GM18870 (cell line): ENCODE data around the gene FGF5.
"Not testable (repeated sequence)": the region's sequence is repeated elsewhere in the genome, so short reads cannot be mapped to it uniquely, and the experiment has no call there.

Source experiments
- ATAC-seq: cut with Tn5 transposase; IDR thresholded peaks from one replicate; pipeline ENCODE4 v1.9.1; 2021; ENCODE audit warnings: moderate library complexity; ENCODE audit not compliant: unreplicated experiment

The FGF5 gene

GRCh38 chr4:80290665-80291064, 24.2 kb downstream of the FGF5 start:
- ATAC-seq: not testable (repeated sequence)

DNA sequence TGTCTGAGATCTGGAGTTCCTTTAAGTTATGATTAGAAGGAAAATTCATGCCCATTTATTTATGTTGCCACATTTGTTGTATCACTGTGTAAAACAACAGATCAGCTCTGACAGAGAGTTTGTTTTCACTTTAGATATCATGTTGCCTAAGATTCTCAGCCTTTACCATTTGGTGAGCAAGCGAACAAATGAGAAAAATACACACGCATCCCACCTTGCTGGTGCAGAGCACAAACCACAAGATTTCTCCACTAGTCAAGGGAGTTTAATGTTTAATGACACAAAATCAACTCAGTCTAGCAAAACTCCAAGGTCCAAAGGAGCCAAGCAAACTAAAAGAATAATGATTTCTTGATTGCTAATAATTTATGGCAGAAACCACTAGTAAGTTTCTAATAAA, 27.7 kb downstream of the FGF5 start:
- no peak for ATAC-seq

- no peak for ATAC-seq
These were observed 28.9 kb downstream of the FGF5 start for GRCh38 chr4:80295336-80295735.

GRCh38 chr4:80295826-80296225, 29.4 kb downstream of the FGF5 start:
- ATAC-seq: no peak

DNA sequence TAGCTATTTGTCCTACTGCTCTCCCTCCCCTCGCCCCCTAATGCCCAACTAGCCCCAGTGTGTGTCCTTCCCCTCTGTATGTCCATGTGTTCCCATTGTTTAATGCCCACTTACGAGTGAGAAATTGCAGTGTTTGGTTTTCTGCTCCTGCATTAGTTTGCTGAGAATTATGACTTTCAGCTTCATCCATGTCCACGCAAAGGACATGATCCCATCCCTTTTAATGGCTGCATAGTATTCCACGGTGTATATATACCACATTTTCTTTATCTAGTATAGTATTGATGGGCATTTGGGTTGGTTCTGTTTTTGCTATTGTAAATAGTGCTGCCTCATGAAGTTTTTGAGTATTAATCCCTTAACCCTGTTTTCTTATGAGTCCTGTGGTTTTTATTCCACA, 35.4 kb downstream of the FGF5 start:
- ATAC-seq: no peak

DNA sequence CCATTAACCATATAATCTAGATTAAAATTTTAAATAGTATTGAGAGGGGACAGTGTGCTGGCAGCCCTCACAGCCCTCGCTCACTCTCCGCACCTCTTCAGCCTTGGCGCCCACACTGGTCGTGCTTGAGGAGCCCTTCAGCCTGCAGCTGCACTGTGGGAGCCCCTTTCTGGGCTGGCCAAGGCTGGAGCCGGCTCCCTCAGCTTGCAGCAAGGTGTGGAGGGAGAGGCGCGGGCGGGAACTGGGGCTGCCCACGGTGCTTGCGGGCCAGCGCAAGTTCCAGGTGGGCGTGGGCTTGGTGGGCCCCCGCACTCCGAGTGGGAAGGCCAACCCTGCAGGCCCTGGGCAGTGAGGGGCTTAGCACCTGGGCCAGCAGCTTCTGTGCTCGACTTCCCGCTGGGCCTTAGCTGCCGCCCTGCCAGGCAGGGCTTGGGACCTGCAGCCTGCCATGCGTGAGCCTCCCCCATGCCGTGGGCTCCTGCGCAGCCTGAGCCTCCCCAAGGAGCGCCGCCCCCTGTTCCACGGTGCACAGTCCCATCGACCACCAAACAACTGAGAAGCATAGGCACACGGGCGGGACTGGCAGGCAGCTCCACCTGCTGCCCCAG, 36.3 kb downstream of the FGF5 start:
- no peak for ATAC-seq

- ATAC-seq: no peak
These were observed 39.0 kb downstream of the FGF5 start for GRCh38 chr4:80305466-80305865.

- no peak for ATAC-seq
These were observed 39.8 kb downstream of the FGF5 start for GRCh38 chr4:80306260-80306659.

DNA sequence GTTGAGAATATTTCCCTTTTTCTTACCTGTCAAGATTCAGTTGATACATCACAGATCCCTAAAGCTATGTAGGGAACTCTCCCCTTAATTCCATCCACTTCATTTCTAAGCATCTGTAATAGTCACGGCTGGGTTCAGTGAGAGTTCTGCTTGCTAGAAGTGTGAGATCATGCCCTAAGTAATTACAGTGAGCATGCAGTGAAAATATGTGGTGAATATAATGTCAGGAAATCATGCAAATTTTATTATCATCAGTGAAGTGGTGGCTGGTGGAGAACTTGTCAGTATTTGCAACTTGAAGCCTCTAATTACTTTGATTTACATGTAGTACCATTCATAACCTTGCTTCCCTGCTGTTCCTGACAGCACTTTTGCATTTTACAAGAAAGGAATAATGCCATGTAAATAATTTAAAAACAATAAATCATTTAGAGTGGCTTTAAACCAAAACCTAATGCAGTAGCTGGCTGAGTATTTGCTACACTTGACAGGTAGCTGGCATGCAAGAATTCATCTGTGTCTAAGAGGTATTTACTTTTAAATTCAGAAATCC, 40.8 kb downstream of the FGF5 start:
- no peak for ATAC-seq

DNA sequence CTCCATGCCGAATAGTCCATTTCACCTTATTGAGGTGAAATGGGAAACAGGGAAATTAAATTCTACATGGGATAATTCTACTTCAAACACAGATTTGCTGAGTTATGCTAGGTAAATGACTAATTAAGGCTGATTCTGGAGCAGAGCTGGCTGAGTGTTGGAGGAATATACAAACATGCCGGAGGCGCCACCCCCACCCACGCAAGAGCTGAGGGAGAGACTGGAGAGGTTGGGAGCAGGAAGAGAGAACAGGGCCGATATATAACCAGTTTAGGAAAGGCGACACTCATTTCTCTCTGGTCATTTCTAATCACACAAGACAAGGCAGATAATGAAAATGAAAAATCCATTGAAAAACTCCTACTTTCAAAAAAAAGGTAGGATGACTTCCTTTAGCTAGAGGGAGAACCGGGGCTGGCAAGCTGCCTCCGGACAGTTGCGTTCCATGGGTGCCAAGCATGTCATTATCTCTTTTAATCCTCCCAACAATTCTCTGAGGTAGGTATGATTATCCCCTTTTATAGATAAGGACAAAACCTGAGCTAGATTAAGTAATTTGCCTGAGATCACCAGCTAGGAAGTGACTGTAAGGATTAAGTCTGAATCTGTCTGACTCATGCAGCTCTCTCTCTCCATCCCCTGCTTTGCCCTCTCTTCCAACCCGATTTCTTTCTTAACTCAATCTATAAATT, 41.5 kb downstream of the FGF5 start:
- no peak for ATAC-seq

GRCh38 chr4:80308466-80308822, 42.0 kb downstream of the FGF5 start:
- no peak for ATAC-seq

GRCh38 chr4:80309294-80310004, 43.0 kb downstream of the FGF5 start:
- no peak for ATAC-seq

- no peak for ATAC-seq
These were observed 44.7 kb downstream of the FGF5 start for GRCh38 chr4:80311130-80311529.

DNA sequence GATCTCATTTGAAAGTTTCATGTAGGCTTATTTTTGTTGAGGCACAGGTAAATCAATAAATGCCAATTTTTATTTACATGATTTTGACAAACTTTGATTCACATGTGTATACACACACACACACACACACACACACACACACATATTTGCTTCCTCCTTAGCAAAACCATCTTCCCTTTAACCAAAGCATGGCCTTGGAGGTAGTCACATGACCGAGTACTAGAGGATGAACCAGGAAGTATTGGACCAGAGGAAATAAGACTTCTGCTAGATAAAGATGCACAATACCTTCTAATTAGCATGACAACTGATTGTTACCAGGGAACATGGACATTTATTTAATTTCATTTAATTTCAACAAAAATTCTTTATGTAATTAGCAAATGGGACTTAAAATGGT, 45.7 kb downstream of the FGF5 start:
- no peak for ATAC-seq

DNA sequence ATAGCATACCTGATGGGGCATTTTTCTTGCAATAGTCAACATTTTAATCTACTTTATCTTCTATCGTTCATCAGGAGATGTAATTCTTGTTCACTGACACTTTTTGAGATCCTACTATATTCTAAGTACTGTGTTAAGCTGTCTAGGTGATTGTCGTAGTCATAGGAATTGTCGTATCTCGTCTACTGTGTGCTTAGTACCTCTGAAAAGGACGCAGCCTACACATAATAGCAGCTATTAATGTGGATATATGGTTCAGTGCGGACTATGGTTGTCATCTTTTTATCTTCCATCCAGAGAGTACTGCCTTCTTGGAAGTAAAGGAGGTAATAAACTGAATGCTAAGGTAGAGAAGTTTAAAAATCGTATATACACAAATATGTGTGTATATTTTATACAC, 47.2 kb downstream of the FGF5 start:
- ATAC-seq: no peak

- not testable (repeated sequence) for ATAC-seq
These were observed 49.4 kb downstream of the FGF5 start for GRCh38 chr4:80315848-80316247.

GRCh38 chr4:80321341-80321740, 54.9 kb downstream of the FGF5 start:
- ATAC-seq: no peak

GRCh38 chr4:80321776-80322175, 55.3 kb downstream of the FGF5 start:
- ATAC-seq: no peak

DNA sequence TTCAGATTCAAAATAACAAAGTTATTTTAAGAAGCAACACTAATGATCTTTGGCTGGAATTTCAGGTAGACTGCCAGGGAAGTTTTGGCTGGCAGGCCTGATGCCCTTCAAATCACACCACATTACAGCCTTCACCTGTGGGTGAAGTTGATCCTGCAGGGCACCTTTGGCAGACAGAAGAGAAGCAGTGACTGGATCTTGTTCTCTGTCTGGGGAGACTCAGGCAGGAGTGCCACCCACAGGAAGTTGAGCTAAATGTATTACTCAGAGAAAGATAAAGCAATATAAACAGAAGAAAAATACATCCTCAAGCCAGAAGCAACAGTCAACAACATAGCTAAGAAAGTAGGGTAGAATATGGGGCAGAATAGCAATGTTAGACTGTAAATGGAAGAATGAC, 56.3 kb downstream of the FGF5 start:
- ATAC-seq: no peak

DNA sequence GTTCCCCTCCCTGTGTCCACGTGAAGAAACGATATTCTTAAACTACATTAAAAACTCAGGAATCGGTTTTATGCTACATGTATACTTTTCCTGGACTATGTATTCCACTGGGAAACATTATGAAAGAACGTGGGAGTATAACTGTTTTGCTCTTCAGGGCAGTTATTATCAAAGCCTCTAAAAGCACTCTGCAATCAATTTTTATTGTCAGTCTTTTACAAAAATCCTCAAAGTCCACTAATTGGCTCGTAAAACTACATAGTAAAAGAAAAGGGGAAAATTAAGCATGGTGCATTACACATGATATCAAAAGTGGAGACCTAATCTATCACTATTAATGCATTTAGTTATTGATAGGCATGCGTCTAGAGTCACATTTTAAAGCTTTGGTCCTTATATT, 57.7 kb downstream of the FGF5 start:
- ATAC-seq: no peak

DNA sequence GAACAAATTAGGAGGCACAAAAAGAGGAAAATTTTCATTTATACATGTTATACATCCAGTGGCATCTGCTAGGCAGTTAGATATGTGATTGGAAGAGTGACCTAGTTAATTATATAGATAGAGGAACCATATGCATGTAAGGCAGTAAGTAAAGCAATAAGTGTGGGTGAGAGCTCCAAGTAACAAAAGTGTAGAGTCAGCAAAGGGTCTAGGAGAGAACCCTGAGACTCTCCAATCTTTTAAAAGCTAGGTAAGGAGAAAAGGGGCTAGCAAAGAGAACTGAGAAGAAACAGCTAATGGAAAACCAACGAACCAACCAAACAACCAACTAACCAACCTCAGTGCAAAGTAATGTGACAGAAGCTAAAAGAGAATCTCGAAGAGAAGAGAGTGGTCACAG, 65.2 kb downstream of the FGF5 start:
- no peak for ATAC-seq

DNA sequence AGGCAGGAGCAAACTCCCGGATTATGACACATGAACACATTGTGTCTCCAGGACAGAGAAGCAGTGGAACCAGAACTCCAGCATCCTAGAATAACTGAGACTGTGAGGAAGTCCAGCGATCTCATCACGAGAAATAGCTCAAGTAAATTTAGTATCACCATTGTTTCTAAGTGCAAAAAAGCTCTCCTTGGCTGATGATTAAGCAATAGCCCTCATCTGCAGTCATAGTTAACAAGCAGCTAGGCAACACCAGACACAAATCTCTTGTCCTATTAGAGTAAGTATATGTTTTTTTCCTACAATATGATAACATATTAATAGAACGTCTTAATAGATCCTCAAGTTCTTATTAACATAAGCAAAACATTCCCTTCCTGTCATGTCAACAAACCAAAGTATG, 66.7 kb downstream of the FGF5 start:
- no peak for ATAC-seq
